Thyroid gland (tissue), 4 donors: ENCODE data around the gene KCNMA1.

Experiments
- CTCF ChIP-seq, 6 experiments: fragments of 200-600 bp in 3 of 6; fragments of 450-650 bp in 3 of 6; sonication (generic) in 3 of 6; IDR thresholded peaks; one replicate each; pipeline ENCODE4 v1.5.1; 2016 to 2019; ENCODE audit warnings: antibody characterized with exemption in 6 of 6, mild to moderate bottlenecking in 2 of 6, inconsistent platforms in 1 of 6, moderate library complexity in 1 of 6
- POLR2A ChIP-seq, 2 donors: fragments of 450-650 bp; IDR thresholded peaks; one replicate each; pipeline ENCODE4 v1.6.1; 2017; ENCODE audit warnings: antibody characterized with exemption in 2 of 2, mild to moderate bottlenecking in 2 of 2, moderate library complexity in 1 of 2

GRCh38 chr10:77599651-77600050 is 38.0 kb downstream of the KCNMA1 start:
- no peak for TF ChIP-seq CTCF (IDR thresholded peaks at IDR 0.05)
- no peak for TF ChIP-seq POLR2A (IDR thresholded peaks at IDR 0.05)
